ENCODE results near the gene EMILIN2. TPM values are rescaled to one million over a fixed set of nuclear protein-coding genes. Genes with fewer than 3 reads are reported as not detected.
A peak's percentile ranks its signal among the peaks of the same experiment; 100 is the strongest.
"Not testable (repeated sequence)": the region's sequence is repeated elsewhere in the genome, so short reads cannot be mapped to it uniquely, and the experiment has no call there.

EMILIN2 gene
- total RNA-seq, 1 experiment from 2014 or later, result 11.7 TPM

GRCh38 chr18:2913398-2914005 is 66.7 kb downstream of the EMILIN2 start:
- TF ChIP-seq ZNF423 (CRISPR knock-in tag; IDR thresholded peaks at IDR 0.05) (no peak), ELF4 (CRISPR knock-in tag; IDR thresholded peaks at IDR 0.05; ENCODE audit: low read depth) (no peak), PRRX2 (CRISPR knock-in tag; IDR thresholded peaks at IDR 0.05) (no peak), CREM (CRISPR knock-in tag; IDR thresholded peaks at IDR 0.05) (no peak)
- ChIA-PET CTCF (interaction anchor here (1.3 kb wide), 1 partner anchor 216 kb away, joined by 3 read pairs; no protein-coding TSS in a partner anchor), POLR2A (interaction anchor here (0.9 kb wide), 1 partner anchor 333 kb away, joined by 3 read pairs; no protein-coding TSS in a partner anchor)
- ATAC-seq (no peak), DNase-seq (ENCODE audit: low spot score) (no peak)
- H3K27ac Mint-ChIP-seq, result peak overlapping the region; percentile 60; the same call in 1 of the 2 replicates
- no peaks in the 10 kb centered on the region for H3K27me3 Mint-ChIP-seq (ENCODE audit: low read depth)
- H3K4me1 Mint-ChIP-seq, result peaks cover 47% of the 10 kb centered on the region
- H3K36me3 Mint-ChIP-seq, result peaks cover 50% of the 10 kb centered on the region
- no peak overlapping the region for H3K4me3 Mint-ChIP-seq
- H3K9me3 Mint-ChIP-seq, result no peaks in the 10 kb centered on the region

DNA sequence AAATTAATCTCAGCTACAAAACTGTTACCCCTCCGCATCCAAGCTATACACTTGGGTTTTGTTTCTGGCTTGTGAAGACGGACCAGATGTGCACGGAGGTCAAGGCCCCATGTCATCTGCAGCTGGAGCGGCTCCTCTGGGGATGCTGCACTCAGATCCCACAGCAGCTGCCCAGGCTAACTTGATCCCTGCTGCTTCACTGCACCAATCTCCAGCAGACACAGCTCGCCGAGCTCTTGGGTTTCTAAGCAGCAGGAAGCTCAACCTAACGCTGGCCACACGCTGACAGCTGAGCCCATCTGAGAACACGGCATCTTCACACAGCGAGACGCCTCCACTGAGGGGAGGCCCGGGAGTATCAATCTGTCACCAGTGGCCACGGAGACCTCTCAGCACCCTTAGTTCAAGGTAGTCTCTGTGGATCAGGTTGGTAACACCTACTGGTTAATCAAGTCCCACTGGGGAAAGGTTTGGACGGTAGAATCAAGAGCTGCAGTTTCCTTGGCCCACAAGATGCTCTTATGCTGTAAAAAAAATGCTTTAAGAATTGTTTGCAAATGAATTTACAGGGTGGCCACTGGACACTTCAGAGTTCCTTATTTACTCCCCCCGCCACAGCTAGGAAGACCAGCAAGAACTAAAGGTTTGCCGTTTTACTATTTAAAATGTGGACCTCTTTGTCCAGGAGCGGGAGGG is 67.5 kb downstream of the EMILIN2 start:
- no peaks in the 10 kb centered on the region for H3K27me3 Mint-ChIP-seq (ENCODE audit: low read depth)
- H3K27ac Mint-ChIP-seq, result no peak overlapping the region
- H3K4me3 Mint-ChIP-seq, result no peak overlapping the region
- POLR2A ChIA-PET, result no interaction called here
- H3K4me1 Mint-ChIP-seq, result peaks cover 50% of the 10 kb centered on the region
- ATAC-seq (no peak), DNase-seq (ENCODE audit: low spot score) (no peak)
- CTCF ChIA-PET, result interaction anchor here (1.3 kb wide), 1 partner anchor 215 kb away, joined by 3 read pairs; no protein-coding TSS in a partner anchor
- H3K36me3 Mint-ChIP-seq, result peaks cover 46% of the 10 kb centered on the region
- no peaks in the 10 kb centered on the region for H3K9me3 Mint-ChIP-seq
- TF ChIP-seq ZNF396 (CRISPR knock-in tag; IDR thresholded peaks at IDR 0.05; ENCODE audit: borderline replicate concordance), result no peak
- TF ChIP-seq EMX1 (CRISPR knock-in tag; IDR thresholded peaks at IDR 0.05), result no peak
- TF ChIP-seq, protein P1, sequence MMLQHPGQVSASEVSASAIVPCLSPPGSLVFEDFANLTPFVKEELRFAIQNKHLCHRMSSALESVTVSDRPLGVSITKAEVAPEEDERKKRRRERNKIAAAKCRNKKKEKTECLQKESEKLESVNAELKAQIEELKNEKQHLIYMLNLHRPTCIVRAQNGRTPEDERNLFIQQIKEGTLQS (CRISPR knock-in tag; conservative IDR thresholded peaks at IDR 0.05), result no peak
- TF ChIP-seq FOXP1 (CRISPR knock-in tag; IDR thresholded peaks at IDR 0.05; ENCODE audit: borderline replicate concordance), result no peak
- TF ChIP-seq ZNF423 (CRISPR knock-in tag; IDR thresholded peaks at IDR 0.05), result no peak
- TF ChIP-seq RELA (CRISPR knock-in tag; IDR thresholded peaks at IDR 0.05; ENCODE audit: borderline replicate concordance), result no peak
- TF ChIP-seq NFYB (CRISPR knock-in tag; conservative IDR thresholded peaks at IDR 0.05; ENCODE audit: low read depth), result no peak
- no peak for TF ChIP-seq GABPB1 (CRISPR knock-in tag; IDR thresholded peaks at IDR 0.05)
- TF ChIP-seq, protein P2, sequence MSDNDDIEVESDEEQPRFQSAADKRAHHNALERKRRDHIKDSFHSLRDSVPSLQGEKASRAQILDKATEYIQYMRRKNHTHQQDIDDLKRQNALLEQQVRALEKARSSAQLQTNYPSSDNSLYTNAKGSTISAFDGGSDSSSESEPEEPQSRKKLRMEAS (CRISPR knock-in tag; IDR thresholded peaks at IDR 0.05), result no peak
- no peak for TF ChIP-seq ZNF219 (CRISPR knock-in tag; IDR thresholded peaks at IDR 0.05; ENCODE audit: borderline replicate concordance)
- no peak for TF ChIP-seq E2F5 (CRISPR knock-in tag; IDR thresholded peaks at IDR 0.05)

GRCh38 chr18:2914881-2915240 is 68.1 kb downstream of the EMILIN2 start:
- Mint-ChIP-seq H3K27ac (peak overlapping the region; percentile 49), H3K27me3 (ENCODE audit: low read depth) (no peaks in the 10 kb centered on the region), H3K36me3 (peaks cover 44% of the 10 kb centered on the region), H3K4me1 (peaks cover 53% of the 10 kb centered on the region), H3K9me3 (no peaks in the 10 kb centered on the region), H3K4me3 (no peak overlapping the region)
- CTCF ChIA-PET, result interaction anchor here (2.2 kb wide), 1 partner anchor 214 kb away, joined by 10 read pairs; no protein-coding TSS in a partner anchor
- POLR2A ChIA-PET, result interaction anchor here (0.7 kb wide), 1 partner anchor 69 kb away, joined by 3 read pairs; no protein-coding TSS in a partner anchor
- DNase-seq (ENCODE audit: low spot score), result no peak
- ATAC-seq, result no peak
- TF ChIP-seq PRRX2 (CRISPR knock-in tag; IDR thresholded peaks at IDR 0.05), result no peak
- no peak for TF ChIP-seq ATF1 (CRISPR knock-in tag; IDR thresholded peaks at IDR 0.05)
- TF ChIP-seq, protein P2 (CRISPR knock-in tag; IDR thresholded peaks at IDR 0.05), result no peak
- TF ChIP-seq, protein P3, sequence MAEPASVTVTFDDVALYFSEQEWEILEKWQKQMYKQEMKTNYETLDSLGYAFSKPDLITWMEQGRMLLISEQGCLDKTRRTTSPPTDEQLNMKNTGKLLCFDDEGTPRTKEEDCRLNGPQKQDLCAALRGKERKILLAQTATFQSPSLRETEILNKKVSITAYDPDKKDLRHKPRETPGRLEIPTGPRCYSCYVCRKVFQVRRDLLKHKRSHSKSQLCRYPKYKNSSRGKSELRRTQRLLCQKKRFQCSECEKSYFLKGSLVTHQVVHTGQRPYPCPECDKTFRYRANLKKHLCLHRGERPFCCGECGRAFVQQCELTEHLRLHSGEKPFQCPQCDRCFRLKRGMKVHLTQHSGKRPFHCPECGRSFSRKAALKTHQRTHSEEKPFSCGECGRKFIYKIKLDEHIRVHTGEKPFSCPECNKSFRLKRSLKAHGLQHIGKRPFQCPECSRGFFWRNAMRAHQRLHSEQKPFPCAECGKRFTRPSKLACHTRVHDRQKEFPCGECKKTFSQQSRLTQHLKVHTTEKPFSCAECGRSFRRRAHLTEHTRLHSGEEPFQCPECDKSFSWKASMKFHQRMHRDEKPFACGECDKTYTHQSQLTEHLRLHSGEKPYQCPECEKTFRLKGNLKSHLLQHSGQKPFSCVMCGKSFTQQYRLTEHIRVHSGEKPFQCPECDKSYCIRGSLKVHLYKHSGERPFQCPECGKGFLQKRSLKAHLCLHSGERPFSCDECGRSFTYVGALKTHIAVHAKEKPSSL (CRISPR knock-in tag; conservative IDR thresholded peaks at IDR 0.05), result no peak
- TF ChIP-seq USF1 (CRISPR knock-in tag; IDR thresholded peaks at IDR 0.05), result no peak
- no peak for TF ChIP-seq FOXJ3 (CRISPR knock-in tag; IDR thresholded peaks at IDR 0.05; ENCODE audit: borderline replicate concordance)

DNA sequence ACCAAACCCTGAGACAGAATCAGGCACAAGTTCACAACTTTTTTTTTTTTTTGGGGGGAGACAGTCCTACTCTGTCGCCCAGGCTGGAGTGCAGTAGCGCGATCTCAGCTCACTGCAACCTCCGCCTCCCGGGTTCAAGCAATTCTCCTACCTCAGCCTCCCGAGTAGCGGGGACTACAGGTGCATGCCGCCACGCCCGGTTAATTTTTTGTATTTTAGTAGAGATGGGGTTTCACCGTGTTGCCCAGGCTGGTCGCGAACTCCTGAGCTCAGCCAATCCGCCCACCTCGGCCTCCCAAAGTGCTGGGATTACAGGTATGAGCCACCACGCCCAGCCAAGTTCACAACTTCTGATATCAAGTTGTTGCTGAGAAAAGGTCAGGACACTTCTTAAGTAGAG is 68.7 kb downstream of the EMILIN2 start:
- CTCF ChIA-PET, result interaction anchor here (0.6 to 2.3 kb wide), 10 partner anchors 8 to 566 kb away, joined by 3 to 10 read pairs (median 4); no protein-coding TSS in a partner anchor
- H3K9me3 Mint-ChIP-seq; ATAC-seq; DNase-seq (ENCODE audit: low spot score); H3K27me3 Mint-ChIP-seq (ENCODE audit: low read depth); H3K4me3 Mint-ChIP-seq: not testable (repeated sequence)
- Mint-ChIP-seq H3K27ac (peak overlapping the region; percentile 96), H3K4me1 (peaks cover 53% of the 10 kb centered on the region), H3K36me3 (peaks cover 44% of the 10 kb centered on the region)
- POLR2A ChIA-PET, result interaction anchor here (0.6 to 0.7 kb wide), 2 partner anchors 9 to 69 kb away, joined by 3 read pairs; no protein-coding TSS in a partner anchor

Data from WTC11 (cell line).